Suprapubic skin (tissue), 4 donors: ENCODE data around the gene OR8K5. TPM values are rescaled to one million over a fixed set of nuclear protein-coding genes. Genes with fewer than 3 reads are reported as not detected.
"Not testable (repeated sequence)": the region's sequence is repeated elsewhere in the genome, so short reads cannot be mapped to it uniquely, and the experiment has no call there.

Experiments used
- DNase-seq, 2 donors: peaks; one replicate each; pipeline ENCODE4 v3.0.0-alpha.2; 2019; ENCODE audit warnings: low spot score in 2 of 2
- H3K27ac ChIP-seq: fragments of 200-600 bp; sonication (generic); one replicate; pipeline ENCODE4 v1.5.1; 2019
- H3K27me3 ChIP-seq: fragments of 200-600 bp; sonication (generic); one replicate; pipeline ENCODE4 v1.5.1; 2019
- H3K36me3 ChIP-seq: fragments of 200-600 bp; sonication (generic); one replicate; pipeline ENCODE4 v1.5.1; 2019
- H3K4me1 ChIP-seq: fragments of 200-600 bp; sonication (generic); one replicate; pipeline ENCODE4 v1.5.1; 2019
- H3K4me3 ChIP-seq: fragments of 200-600 bp; sonication (generic); one replicate; pipeline ENCODE4 v1.5.1; 2019; ENCODE audit warnings: mild to moderate bottlenecking
- H3K9me3 ChIP-seq: fragments of 200-600 bp; sonication (generic); one replicate; pipeline ENCODE4 v1.5.1; 2019
- EP300 ChIP-seq: sonication (generic); formaldehyde crosslinking; IDR thresholded peaks from one replicate; pipeline ENCODE4 v1.6.1; 2017; ENCODE audit warnings: antibody characterized with exemption
- POLR2A ChIP-seq, 2 donors: fragments of 450-650 bp; IDR thresholded peaks; one replicate each; pipeline ENCODE4 v1.6.1; 2017; ENCODE audit warnings: antibody characterized with exemption in 2 of 2, mild to moderate bottlenecking in 2 of 2, moderate library complexity in 2 of 2
- POLR2AphosphoS5 ChIP-seq, 3 donors: sonication (generic); formaldehyde crosslinking; IDR thresholded peaks; one replicate each; pipeline ENCODE4 v1.6.1; 2017; ENCODE audit warnings: antibody characterized with exemption in 3 of 3
- WGBS: methylation state at CpG from one replicate; pipeline ENCODE4 v1.1.5; 2018; 5-methylcytosine and 5-hydroxymethylcytosine counted together
- total RNA-seq, 4 donors: library from RNA; depleted of rRNA; stranded (reverse); fragments of >200 nt; gene quantifications; one replicate each; pipeline ENCODE4 v1.1.0, GENCODE V29; 2016
- TF ChIP-seq, protein P1 (sequence below), 2 donors: fragments of 200-600 bp in 1 of 2; fragments of 450-650 bp in 1 of 2; sonication (generic) in 1 of 2; IDR thresholded peaks; one replicate each; pipeline ENCODE4 v1.5.1; 2016 to 2019; ENCODE audit warnings: antibody characterized with exemption in 2 of 2, mild to moderate bottlenecking in 1 of 2, moderate library complexity in 1 of 2

The OR8K5 gene
- total RNA-seq, 4 donors from 2014 or later = not detected

DNA sequence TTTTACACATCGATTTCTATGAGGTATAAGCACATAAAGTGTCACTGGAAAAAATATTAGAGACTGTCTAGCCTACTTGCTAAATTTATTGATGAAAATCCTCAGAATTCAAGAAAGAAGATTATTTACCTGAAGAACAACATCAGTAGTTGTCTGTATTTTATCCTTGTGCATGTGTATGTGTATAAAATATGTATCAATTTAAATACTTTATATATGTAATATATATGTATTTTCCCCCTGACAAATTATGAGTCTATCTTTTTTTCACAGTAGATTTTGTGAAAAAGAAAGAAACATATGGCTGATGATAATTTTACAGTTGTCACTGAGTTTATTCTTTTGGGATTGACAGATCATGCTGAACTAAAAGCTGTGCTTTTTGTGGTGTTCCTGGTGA is 16.2 kb upstream of the OR8K5 start, which contains the start of gene OR5J2:
Gene OR5J2 (plus strand): TSS at position 301 of the 400 bp plus-strand sequence. CDS start 0 bp downstream, at position 301.
- H3K9me3 ChIP-seq = no peaks in the 10 kb centered on the region
- no peaks in the 10 kb centered on the region for H3K4me1 ChIP-seq
- DNase-seq = no peak
- no peaks in the 10 kb centered on the region for H3K27me3 ChIP-seq
- H3K4me3 ChIP-seq = no peak within 1 kb of the TSS
- H3K36me3 ChIP-seq = no peaks in the 10 kb centered on the region
- WGBS = 84% methylated on average over 1 of the region's 1 CpG
- H3K27ac ChIP-seq = no peak within 1 kb of the TSS
- no peak for TF ChIP-seq EP300
- TF ChIP-seq, protein P1, sequence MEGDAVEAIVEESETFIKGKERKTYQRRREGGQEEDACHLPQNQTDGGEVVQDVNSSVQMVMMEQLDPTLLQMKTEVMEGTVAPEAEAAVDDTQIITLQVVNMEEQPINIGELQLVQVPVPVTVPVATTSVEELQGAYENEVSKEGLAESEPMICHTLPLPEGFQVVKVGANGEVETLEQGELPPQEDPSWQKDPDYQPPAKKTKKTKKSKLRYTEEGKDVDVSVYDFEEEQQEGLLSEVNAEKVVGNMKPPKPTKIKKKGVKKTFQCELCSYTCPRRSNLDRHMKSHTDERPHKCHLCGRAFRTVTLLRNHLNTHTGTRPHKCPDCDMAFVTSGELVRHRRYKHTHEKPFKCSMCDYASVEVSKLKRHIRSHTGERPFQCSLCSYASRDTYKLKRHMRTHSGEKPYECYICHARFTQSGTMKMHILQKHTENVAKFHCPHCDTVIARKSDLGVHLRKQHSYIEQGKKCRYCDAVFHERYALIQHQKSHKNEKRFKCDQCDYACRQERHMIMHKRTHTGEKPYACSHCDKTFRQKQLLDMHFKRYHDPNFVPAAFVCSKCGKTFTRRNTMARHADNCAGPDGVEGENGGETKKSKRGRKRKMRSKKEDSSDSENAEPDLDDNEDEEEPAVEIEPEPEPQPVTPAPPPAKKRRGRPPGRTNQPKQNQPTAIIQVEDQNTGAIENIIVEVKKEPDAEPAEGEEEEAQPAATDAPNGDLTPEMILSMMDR (IDR thresholded peaks at IDR 0.05) = no peak

- no peak overlapping the region for H3K4me3 ChIP-seq
- no peak for DNase-seq
- H3K27ac ChIP-seq = no peak overlapping the region
- TF ChIP-seq POLR2A (IDR thresholded peaks at IDR 0.05) (no peak), POLR2AphosphoS5 (IDR thresholded peaks at IDR 0.05) (no peak), EP300 (no peak)
- TF ChIP-seq, protein P1 (IDR thresholded peaks at IDR 0.05) = no peak
- H3K4me1 ChIP-seq = no peaks in the 10 kb centered on the region
- no peaks in the 10 kb centered on the region for H3K9me3 ChIP-seq
- H3K36me3 ChIP-seq = no peaks in the 10 kb centered on the region
- no peaks in the 10 kb centered on the region for H3K27me3 ChIP-seq
- WGBS = 41% methylated on average over 3 of the region's 3 CpGs
Observed at GRCh38 chr11:56172256-56172830, 12.2 kb upstream of the OR8K5 start.

DNA sequence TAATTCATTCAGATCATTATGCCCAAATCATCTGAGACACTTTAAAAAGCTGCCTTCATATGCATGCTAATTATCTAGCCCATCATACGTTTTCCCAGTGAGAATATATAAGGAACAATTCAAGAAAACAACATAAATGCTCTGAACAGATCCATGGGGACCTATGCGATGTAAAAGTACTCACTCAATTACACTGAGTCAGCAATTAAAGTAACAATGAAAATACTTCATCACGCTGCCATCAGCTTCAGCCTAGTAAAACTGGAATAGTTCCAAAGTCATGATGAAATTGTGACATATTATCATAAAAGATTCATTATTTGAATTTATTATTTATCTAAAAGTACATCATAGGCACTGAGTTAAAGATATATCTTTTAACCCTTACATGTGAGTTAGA is 3.7 kb upstream of the OR8K5 start:
- Histone ChIP-seq H3K9me3 (peaks cover 5% of the 10 kb centered on the region), H3K36me3 (no peaks in the 10 kb centered on the region), H3K27ac (no peak overlapping the region), H3K27me3 (no peaks in the 10 kb centered on the region), H3K4me1 (no peaks in the 10 kb centered on the region), H3K4me3 (no peak overlapping the region)
- no peak for DNase-seq
- TF ChIP-seq POLR2A (IDR thresholded peaks at IDR 0.05) (no peak), EP300 (no peak), POLR2AphosphoS5 (IDR thresholded peaks at IDR 0.05) (no peak)
- TF ChIP-seq, protein P1 (IDR thresholded peaks at IDR 0.05) = no peak
- WGBS = 46% methylated on average over 3 of the region's 3 CpGs

DNA sequence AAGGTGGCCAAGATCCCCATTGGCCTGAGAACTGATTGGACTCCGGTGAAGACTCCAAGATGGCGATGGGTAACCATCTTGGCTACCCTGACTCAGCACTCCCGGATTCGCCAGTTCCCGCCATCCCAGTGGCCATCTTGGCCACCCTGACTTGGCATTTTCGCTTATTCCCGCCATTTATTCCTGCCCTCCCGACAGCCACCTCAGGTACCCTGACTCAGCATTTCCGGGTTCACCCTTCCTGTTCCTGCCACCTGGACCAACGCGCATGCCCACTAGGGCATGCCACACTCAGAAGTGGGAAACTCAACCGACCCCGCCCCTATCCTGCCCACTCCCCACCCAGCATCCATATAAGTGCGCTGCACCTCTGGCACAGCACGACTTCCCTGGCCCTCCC is 7.8 kb downstream of the OR8K5 start:
- Histone ChIP-seq H3K27me3 (no peaks in the 10 kb centered on the region), H3K9me3 (peaks cover 15% of the 10 kb centered on the region), H3K27ac (no peak overlapping the region), H3K4me1 (no peaks in the 10 kb centered on the region), H3K4me3 (no peak overlapping the region), H3K36me3 (no peaks in the 10 kb centered on the region)
- DNase-seq = no peak
- 94% methylated on average over 15 of the region's 15 CpGs for WGBS
- TF ChIP-seq EP300 (no peak), POLR2AphosphoS5 (IDR thresholded peaks at IDR 0.05) (no peak)
- TF ChIP-seq, protein P1 (IDR thresholded peaks at IDR 0.05) = no peak

GRCh38 chr11:56151376-56151775 is 8.7 kb downstream of the OR8K5 start:
- no peak overlapping the region for H3K4me3 ChIP-seq
- no peaks in the 10 kb centered on the region for H3K36me3 ChIP-seq
- no peak overlapping the region for H3K27ac ChIP-seq
- DNase-seq = no peak
- TF ChIP-seq POLR2AphosphoS5 (IDR thresholded peaks at IDR 0.05) = no peak
- TF ChIP-seq POLR2A (IDR thresholded peaks at IDR 0.05) = no peak
- no peak for TF ChIP-seq EP300
- TF ChIP-seq, protein P1 (IDR thresholded peaks at IDR 0.05) = no peak
- H3K27me3 ChIP-seq = no peaks in the 10 kb centered on the region
- H3K4me1 ChIP-seq = no peaks in the 10 kb centered on the region
- 71% methylated on average over 1 of the region's 1 CpG for WGBS
- H3K9me3 ChIP-seq = peaks cover 15% of the 10 kb centered on the region

- not testable (repeated sequence) for H3K9me3 ChIP-seq, H3K27ac ChIP-seq, H3K27me3 ChIP-seq, H3K36me3 ChIP-seq, DNase-seq, H3K4me1 ChIP-seq, H3K4me3 ChIP-seq
- WGBS = no CpG with 5 or more reads among the region's 30 CpGs
Observed at GRCh38 chr11:56143681-56144080, 16.4 kb downstream of the OR8K5 start.
